HepG2 (cell line): Measurements from ENCODE around the gene MTTP. TPM values are rescaled to one million over a fixed set of nuclear protein-coding genes. Genes with fewer than 3 reads are reported as not detected.

ENCODE experiments used
- ATAC-seq: fragments of 200-7000 bp; cut with Tn5 transposase; 3 replicates; pipeline ENCODE4 v1.9.1; 2020; ENCODE audit warnings: mild to moderate bottlenecking, moderate library complexity
- BruUV-seq: library from RNA; stranded (reverse); fragments of 400-500 nt; replicated peaks from 2 replicates; lab custom pipeline; 2021; lab: Mats Ljungman, UMichigan
- CTCF ChIA-PET: fragments of 300-600 bp; formaldehyde crosslinking; extraction: SDS; loops from one replicate; lab custom pipeline; 2021; ENCODE audit warnings: low total read pairs, inconsistent platforms, low intra/inter-chr PET ratio; lab: Yijun Ruan, JAX
- POLR2A ChIA-PET: fragments of 350-600 bp; sonication (Branson Sonifier 250); formaldehyde crosslinking; loops from one replicate; lab custom pipeline; 2020; ENCODE audit warnings: antibody characterized with exemption, inconsistent platforms; lab: Yijun Ruan, JAX
- DNase-seq: peaks from one replicate; pipeline ENCODE4 v3.0.0-alpha.2; 2015; ENCODE audit warnings: low spot score
- FAIRE-seq: peaks from 3 replicates; lab custom pipeline; 2011; peaks lifted over from hg19 to GRCh38; lab: Jason Lieb, UNC
- H2AFZ ChIP-seq: one replicate; pipeline ENCODE4 v1.6.1; 2011; ENCODE audit warnings: low read length, inconsistent platforms
- H3K27ac ChIP-seq: fragments of 300-600 bp; 3 replicates; pipeline ENCODE4 v1.8.0; 2011; ENCODE audit warnings: mixed run types, mild to moderate bottlenecking, mixed read lengths, low read length, inconsistent platforms; ENCODE audit not compliant: insufficient read depth; ENCODE audit errors: extremely low read length
- H3K27me3 ChIP-seq, 2 experiments: fragments of 200-600 bp in 1 of 2; 2 replicates in 1 of 2; 3 replicates in 1 of 2; pipeline versions ENCODE4 v1.6.0 to v1.8.0; 2011; ENCODE audit warnings: low read length in 2 of 2, mild to moderate bottlenecking in 2 of 2, moderate library complexity in 2 of 2, inconsistent platforms in 1 of 2; ENCODE audit not compliant: insufficient read depth in 2 of 2, control insufficient read depth in 1 of 2
- H3K36me3 ChIP-seq, 2 experiments: fragments of 200-600 bp in 1 of 2; replicated peaks in 1 of 2; 2 replicates in 1 of 2; 3 replicates in 1 of 2; pipeline versions ENCODE4 v1.5.1 to v1.8.0; 2011; ENCODE audit warnings: low read length in 2 of 2, inconsistent platforms in 1 of 2; ENCODE audit not compliant: insufficient read depth in 2 of 2, control insufficient read depth in 1 of 2
- H3K4me1 ChIP-seq: 2 replicates; pipeline ENCODE4 v1.5.1; 2012; ENCODE audit warnings: low read length, inconsistent platforms; ENCODE audit not compliant: insufficient read depth
- H3K4me2 ChIP-seq: 2 replicates; pipeline ENCODE4 v1.6.0; 2011; ENCODE audit warnings: low read depth, low read length, inconsistent platforms
- H3K4me3 ChIP-seq, 3 experiments: fragments of 200-600 bp in 1 of 3; sonication (generic), shearing (Covaris generic) in 1 of 3; replicated peaks in 1 of 3; 2 replicates each; pipeline ENCODE4 v1.5.1; 2011 to 2016; ENCODE audit warnings: low read length in 3 of 3, inconsistent platforms in 2 of 3, low read depth in 2 of 3, mild to moderate bottlenecking in 2 of 3, control low read depth in 1 of 3, mixed read lengths in 1 of 3; ENCODE audit not compliant: insufficient read depth in 1 of 3
- H3K79me2 ChIP-seq: one replicate; pipeline ENCODE4 v1.6.1; 2011; ENCODE audit warnings: low read length, inconsistent platforms; ENCODE audit not compliant: insufficient read depth
- H3K9ac ChIP-seq: 2 replicates; pipeline ENCODE4 v1.6.0; 2011; ENCODE audit warnings: mild to moderate bottlenecking, low read depth, low read length, inconsistent platforms; ENCODE audit not compliant: insufficient read depth
- H3K9me3 ChIP-seq: 2 replicates; pipeline ENCODE4 v1.5.1; 2012; ENCODE audit warnings: mild to moderate bottlenecking, low read length
- H4K20me1 ChIP-seq: 2 replicates; pipeline ENCODE4 v1.6.0; 2011; ENCODE audit warnings: inconsistent platforms, mild to moderate bottlenecking, low read length, moderate library complexity; ENCODE audit not compliant: insufficient read depth
- BRCA1 ChIP-seq: sonication (generic); formaldehyde crosslinking; IDR thresholded peaks from 2 replicates; pipeline ENCODE4 v1.4.0; 2020; ENCODE audit warnings: missing genetic modification reagents
- EEA1 ChIP-seq: sonication (generic); formaldehyde crosslinking; IDR thresholded peaks from 2 replicates; pipeline ENCODE4 v1.5.1; 2020; ENCODE audit warnings: mild to moderate bottlenecking, missing genetic modification reagents, borderline replicate concordance
- GPN1 ChIP-seq: sonication (generic); formaldehyde crosslinking; IDR thresholded peaks from 2 replicates; pipeline ENCODE4 v1.5.1; 2020; ENCODE audit warnings: missing genetic modification reagents, borderline replicate concordance
- KMT2A ChIP-seq: sonication (generic); formaldehyde crosslinking; IDR thresholded peaks from 2 replicates; pipeline ENCODE4 v1.4.0; 2020; ENCODE audit warnings: missing genetic modification reagents
- NR2C2 ChIP-seq: sonication (generic); formaldehyde crosslinking; IDR thresholded peaks from 2 replicates; pipeline ENCODE4 v1.4.0; 2020; ENCODE audit warnings: missing genetic modification reagents, mild to moderate bottlenecking, moderate library complexity, borderline replicate concordance
- NR2F1 ChIP-seq, 2 experiments: fragments of 450-650 bp in 1 of 2; formaldehyde crosslinking in 1 of 2; IDR thresholded peaks; 2 replicates each; pipeline versions ENCODE4 v1.5.0 to v1.6.1; 2016 to 2020; ENCODE audit warnings: mild to moderate bottlenecking in 1 of 2, missing compliant biosample characterization in 1 of 2, missing genetic modification reagents in 1 of 2, moderate library complexity in 1 of 2
- PLRG1 ChIP-seq: fragments of 450-650 bp; conservative IDR thresholded peaks from 2 replicates; pipeline ENCODE4 v1.6.1; 2016
- PTBP1 ChIP-seq: fragments of 200-400 bp; formaldehyde crosslinking; IDR thresholded peaks from 2 replicates; pipeline ENCODE4 v1.6.1; 2018; ENCODE audit warnings: low read length, low read depth; ENCODE audit not compliant: poor library complexity, severe bottlenecking
- RAD21 ChIP-seq: fragments of 450-650 bp; formaldehyde crosslinking; IDR thresholded peaks from 2 replicates; pipeline ENCODE4 v1.5.0; 2020; ENCODE audit warnings: mild to moderate bottlenecking
- ZKSCAN8 ChIP-seq: IDR thresholded peaks from 2 replicates; pipeline ENCODE4 v1.6.1; 2016; ENCODE audit warnings: borderline replicate concordance, missing genetic modification reagents, missing compliant biosample characterization
- ZNF30 ChIP-seq: sonication (generic); formaldehyde crosslinking; IDR thresholded peaks from 2 replicates; pipeline ENCODE4 v1.5.0; 2020; ENCODE audit warnings: mild to moderate bottlenecking, missing genetic modification reagents
- ZNF337 ChIP-seq: sonication (generic); formaldehyde crosslinking; IDR thresholded peaks from 2 replicates; pipeline ENCODE4 v1.5.1; 2020; ENCODE audit warnings: missing genetic modification reagents, low read depth, mild to moderate bottlenecking, borderline replicate concordance
- ZNF460 ChIP-seq: sonication (generic); formaldehyde crosslinking; IDR thresholded peaks from 2 replicates; pipeline ENCODE4 v1.5.1; 2020; ENCODE audit warnings: missing genetic modification reagents, mild to moderate bottlenecking, borderline replicate concordance
- ZNF558 ChIP-seq: sonication (generic); formaldehyde crosslinking; IDR thresholded peaks from 2 replicates; pipeline ENCODE4 v1.9.0; 2022; ENCODE audit warnings: mild to moderate bottlenecking, missing genetic modification reagents, borderline replicate concordance
- ZNF83 ChIP-seq: sonication (generic); formaldehyde crosslinking; IDR thresholded peaks from 2 replicates; pipeline ENCODE4 v1.4.0; 2020; ENCODE audit warnings: missing genetic modification reagents, mild to moderate bottlenecking, borderline replicate concordance
- WGBS: methylation state at CpG from one replicate; pipeline ENCODE4 v1.1.6; 2017; ENCODE audit warnings: low lambda C conversion rate; 5-methylcytosine and 5-hydroxymethylcytosine counted together
- in situ Hi-C: cut with HindIII; loops from 2 replicates; pipeline ENCODE4 v1.10.0; 2017; ENCODE audit warnings: low pct_unique_long_range_greater_than_20kb; ENCODE audit not compliant: extremely low pct_ligation_motif_present
- intact Hi-C: fragments of 100-400 bp; cut with micrococcal nuclease; formaldehyde crosslinking; loops from one replicate; pipeline ENCODE4 v1.10.0; 2022; ENCODE audit not compliant: unreplicated experiment
- polyA plus RNA-seq, 8 experiments: library from polyadenylated mRNA; depleted of rRNA in 3 of 8; stranded (reverse) in 7 of 8; unstranded in 1 of 8; fragments of >200 nt; fragmentation: Illumina TruSeq in 4 of 8; extraction: Trizol in 4 of 8; gene quantifications; 2 replicates each; pipeline versions ENCODE4 v1.2.1 to v1.2.3, GENCODE V29; 2011 to 2016; ENCODE audit warnings: low read depth in 4 of 8, missing spikeins in 1 of 8, mixed read lengths in 1 of 8; ENCODE audit not compliant: insufficient read depth in 1 of 8
- total RNA-seq, 5 experiments: library from RNA; depleted of rRNA; stranded (reverse); fragments of >200 nt; fragmentation: Illumina TruSeq; extraction: Trizol; gene quantifications; 2 replicates each; pipeline ENCODE4 v1.2.3, GENCODE V29; 2016; ENCODE audit warnings: low read depth in 1 of 5
- TF ChIP-seq, protein P1 (sequence below): sonication (generic); formaldehyde crosslinking; IDR thresholded peaks from 2 replicates; pipeline ENCODE4 v1.4.0; 2020; ENCODE audit warnings: missing genetic modification reagents
- TF ChIP-seq, protein P2 (sequence below): sonication (generic); formaldehyde crosslinking; IDR thresholded peaks from 2 replicates; pipeline ENCODE4 v1.4.0; 2020; ENCODE audit warnings: missing genetic modification reagents
- TF ChIP-seq, protein P3 (sequence below): sonication (generic); formaldehyde crosslinking; IDR thresholded peaks from 2 replicates; pipeline ENCODE4 v1.4.0; 2020; ENCODE audit warnings: mild to moderate bottlenecking, missing genetic modification reagents

MTTP gene
- total and polyA plus RNA-seq, 2 of the 13 experiments (the other 11 are each of a cell fraction or from before 2014, with no cell fraction given): 84.7 to 102 TPM

DNA sequence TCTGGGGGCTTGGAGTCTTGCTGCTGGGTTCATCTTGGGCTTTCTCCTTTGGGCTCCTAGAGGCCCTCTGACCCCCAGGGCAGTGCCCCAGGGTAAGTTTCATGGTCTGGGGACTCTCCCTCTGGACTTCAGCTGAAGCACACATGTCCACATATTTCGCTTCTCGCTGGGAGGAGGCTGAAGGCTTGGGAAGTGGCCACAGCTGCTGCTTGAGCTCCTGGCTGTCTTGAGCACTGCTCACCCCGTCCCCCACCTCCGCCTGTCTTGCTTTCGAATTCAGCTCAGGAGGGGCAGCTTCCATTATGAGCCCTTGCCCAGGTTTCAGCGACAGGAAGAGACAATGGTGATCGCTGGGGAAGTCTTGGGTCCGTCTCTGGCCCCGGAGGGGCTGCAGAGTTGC, 79.3 kb downstream of the MTTP start (continued):
- TF ChIP-seq, protein P1, sequence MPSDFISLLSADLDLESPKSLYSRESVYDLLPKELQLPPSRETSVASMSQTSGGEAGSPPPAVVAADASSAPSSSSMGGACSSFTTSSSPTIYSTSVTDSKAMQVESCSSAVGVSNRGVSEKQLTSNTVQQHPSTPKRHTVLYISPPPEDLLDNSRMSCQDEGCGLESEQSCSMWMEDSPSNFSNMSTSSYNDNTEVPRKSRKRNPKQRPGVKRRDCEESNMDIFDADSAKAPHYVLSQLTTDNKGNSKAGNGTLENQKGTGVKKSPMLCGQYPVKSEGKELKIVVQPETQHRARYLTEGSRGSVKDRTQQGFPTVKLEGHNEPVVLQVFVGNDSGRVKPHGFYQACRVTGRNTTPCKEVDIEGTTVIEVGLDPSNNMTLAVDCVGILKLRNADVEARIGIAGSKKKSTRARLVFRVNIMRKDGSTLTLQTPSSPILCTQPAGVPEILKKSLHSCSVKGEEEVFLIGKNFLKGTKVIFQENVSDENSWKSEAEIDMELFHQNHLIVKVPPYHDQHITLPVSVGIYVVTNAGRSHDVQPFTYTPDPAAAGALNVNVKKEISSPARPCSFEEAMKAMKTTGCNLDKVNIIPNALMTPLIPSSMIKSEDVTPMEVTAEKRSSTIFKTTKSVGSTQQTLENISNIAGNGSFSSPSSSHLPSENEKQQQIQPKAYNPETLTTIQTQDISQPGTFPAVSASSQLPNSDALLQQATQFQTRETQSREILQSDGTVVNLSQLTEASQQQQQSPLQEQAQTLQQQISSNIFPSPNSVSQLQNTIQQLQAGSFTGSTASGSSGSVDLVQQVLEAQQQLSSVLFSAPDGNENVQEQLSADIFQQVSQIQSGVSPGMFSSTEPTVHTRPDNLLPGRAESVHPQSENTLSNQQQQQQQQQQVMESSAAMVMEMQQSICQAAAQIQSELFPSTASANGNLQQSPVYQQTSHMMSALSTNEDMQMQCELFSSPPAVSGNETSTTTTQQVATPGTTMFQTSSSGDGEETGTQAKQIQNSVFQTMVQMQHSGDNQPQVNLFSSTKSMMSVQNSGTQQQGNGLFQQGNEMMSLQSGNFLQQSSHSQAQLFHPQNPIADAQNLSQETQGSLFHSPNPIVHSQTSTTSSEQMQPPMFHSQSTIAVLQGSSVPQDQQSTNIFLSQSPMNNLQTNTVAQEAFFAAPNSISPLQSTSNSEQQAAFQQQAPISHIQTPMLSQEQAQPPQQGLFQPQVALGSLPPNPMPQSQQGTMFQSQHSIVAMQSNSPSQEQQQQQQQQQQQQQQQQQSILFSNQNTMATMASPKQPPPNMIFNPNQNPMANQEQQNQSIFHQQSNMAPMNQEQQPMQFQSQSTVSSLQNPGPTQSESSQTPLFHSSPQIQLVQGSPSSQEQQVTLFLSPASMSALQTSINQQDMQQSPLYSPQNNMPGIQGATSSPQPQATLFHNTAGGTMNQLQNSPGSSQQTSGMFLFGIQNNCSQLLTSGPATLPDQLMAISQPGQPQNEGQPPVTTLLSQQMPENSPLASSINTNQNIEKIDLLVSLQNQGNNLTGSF (CRISPR knock-in tag): no peak
- TF ChIP-seq BRCA1 (CRISPR knock-in tag) (no peak), ZKSCAN8 (CRISPR knock-in tag) (no peak), NR2C2 (CRISPR knock-in tag) (no peak)
- TF ChIP-seq, protein P2, sequence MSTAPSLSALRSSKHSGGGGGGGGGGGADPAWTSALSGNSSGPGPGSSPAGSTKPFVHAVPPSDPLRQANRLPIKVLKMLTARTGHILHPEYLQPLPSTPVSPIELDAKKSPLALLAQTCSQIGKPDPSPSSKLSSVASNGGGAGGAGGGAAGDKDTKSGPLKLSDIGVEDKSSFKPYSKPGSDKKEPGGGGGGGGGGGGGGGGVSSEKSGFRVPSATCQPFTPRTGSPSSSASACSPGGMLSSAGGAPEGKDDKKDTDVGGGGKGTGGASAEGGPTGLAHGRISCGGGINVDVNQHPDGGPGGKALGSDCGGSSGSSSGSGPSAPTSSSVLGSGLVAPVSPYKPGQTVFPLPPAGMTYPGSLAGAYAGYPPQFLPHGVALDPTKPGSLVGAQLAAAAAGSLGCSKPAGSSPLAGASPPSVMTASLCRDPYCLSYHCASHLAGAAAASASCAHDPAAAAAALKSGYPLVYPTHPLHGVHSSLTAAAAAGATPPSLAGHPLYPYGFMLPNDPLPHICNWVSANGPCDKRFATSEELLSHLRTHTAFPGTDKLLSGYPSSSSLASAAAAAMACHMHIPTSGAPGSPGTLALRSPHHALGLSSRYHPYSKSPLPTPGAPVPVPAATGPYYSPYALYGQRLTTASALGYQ (CRISPR knock-in tag): no peak

DNA sequence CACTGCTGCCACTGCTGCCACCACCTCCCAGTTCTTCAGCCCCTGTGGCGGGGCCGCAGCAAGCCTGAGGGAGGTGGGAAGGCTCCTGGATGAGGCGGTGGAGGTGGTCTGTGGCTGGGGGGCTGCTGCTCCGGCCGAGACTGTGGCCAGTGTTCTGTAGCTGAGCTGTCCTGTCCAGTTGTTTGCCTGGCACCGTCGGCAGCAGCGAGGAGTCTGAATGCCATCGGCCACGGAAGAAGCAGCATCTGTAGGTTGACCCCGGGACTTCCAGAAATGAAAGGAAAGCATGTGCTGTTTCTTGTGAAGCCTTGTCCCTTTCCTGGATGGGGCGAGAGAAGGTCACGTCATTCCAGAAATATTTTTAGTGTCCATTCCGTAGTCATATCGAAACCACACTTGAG, 79.7 kb downstream of the MTTP start:
- FAIRE-seq (no peak), ATAC-seq (no peak), DNase-seq (no peak)
- Histone ChIP-seq H4K20me1 (no peaks in the 10 kb centered on the region), H3K4me2 (no peak overlapping the region), H3K4me3 (no peak overlapping the region), H3K27me3 (peaks cover 1 to 38% of the 10 kb centered on the region in 2 experiments; a peak in 2 of 5 replicates), H3K4me1 (no peaks in the 10 kb centered on the region), H3K9me3 (no peaks in the 10 kb centered on the region), H3K79me2 (no peaks in the 10 kb centered on the region), H3K27ac (no peak overlapping the region), H3K9ac (no peak overlapping the region), H3K36me3 (no peaks in the 10 kb centered on the region), H2AFZ (no peak overlapping the region)
- no TSS peak for BruUV-seq
- WGBS: 50% methylated on average over 13 of the region's 15 CpGs
- intact Hi-C loops (no loop called here), in situ Hi-C loops (no loop called here)
- ChIA-PET POLR2A (no interaction called here), CTCF (no interaction called here)
- TF ChIP-seq EEA1 (CRISPR knock-in tag): no peak
- TF ChIP-seq ZNF558 (CRISPR knock-in tag): no peak
- TF ChIP-seq RAD21: no peak
- TF ChIP-seq PTBP1: no peak
- TF ChIP-seq, protein P3, sequence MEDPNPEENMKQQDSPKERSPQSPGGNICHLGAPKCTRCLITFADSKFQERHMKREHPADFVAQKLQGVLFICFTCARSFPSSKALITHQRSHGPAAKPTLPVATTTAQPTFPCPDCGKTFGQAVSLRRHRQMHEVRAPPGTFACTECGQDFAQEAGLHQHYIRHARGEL: no peak
- TF ChIP-seq NR2F1 (CRISPR knock-in tag; IDR thresholded peaks at IDR 0.05): no peak
- TF ChIP-seq ZNF337: no peak
- TF ChIP-seq ZNF83 (CRISPR knock-in tag): no peak
- no peak for TF ChIP-seq GPN1 (CRISPR knock-in tag)
- no peak for TF ChIP-seq ZNF30 (CRISPR knock-in tag)
- no peak for TF ChIP-seq PLRG1
- no peak for TF ChIP-seq ZNF460
- no peak for TF ChIP-seq KMT2A (CRISPR knock-in tag)
